A549 (cell line): ENCODE results near the gene CAVIN1. TPM values are rescaled to one million over a fixed set of nuclear protein-coding genes. Genes with fewer than 3 reads are reported as not detected.

Experiments used
- ATAC-seq, 2 experiments: fragments of 200-7000 bp in 1 of 2; fragments of >200 bp in 1 of 2; cut with Nextera tagmentation in 1 of 2; cut with Tn5 transposase in 1 of 2; 3 replicates each; pipeline versions ENCODE4 v1.8.0 to v1.9.1; 2018 to 2020; ENCODE audit warnings: mild to moderate bottlenecking in 1 of 2, moderate library complexity in 1 of 2
- CTCF ChIA-PET: fragments of 300-600 bp; sonication (Branson Sonifier 250); formaldehyde crosslinking; extraction: SDS; loops from one replicate; lab custom pipeline; 2021; ENCODE audit warnings: antibody characterized with exemption, inconsistent platforms; lab: Yijun Ruan, JAX
- POLR2A ChIA-PET: fragments of 350-600 bp; formaldehyde crosslinking; extraction: SDS; loops from one replicate; lab custom pipeline; 2021; ENCODE audit warnings: antibody characterized with exemption, inconsistent platforms; lab: Yijun Ruan, JAX
- DNase-seq, 2 experiments: peaks; one replicate each; pipeline versions ENCODE4 v3.0.0 to v3.0.0-alpha.2; 2011 to 2016; ENCODE audit warnings: low read depth in 1 of 2, low spot score in 1 of 2
- FAIRE-seq: peaks from 2 replicates; lab custom pipeline; 2011; peaks lifted over from hg19 to GRCh38; lab: Jason Lieb, UNC
- H3K27ac ChIP-seq, 2 experiments: fragments of >200 bp; sonication (Bioruptor Twin); formaldehyde crosslinking; 3 replicates each; pipeline ENCODE4 v1.5.1; 2016 to 2017
- H3K4me1 ChIP-seq: fragments of >200 bp; sonication (Bioruptor Twin); formaldehyde crosslinking; 3 replicates; pipeline ENCODE4 v1.6.1; 2016
- H3K4me2 ChIP-seq: fragments of >200 bp; sonication (Bioruptor Twin); formaldehyde crosslinking; 3 replicates; pipeline ENCODE4 v1.6.1; 2016
- H3K4me3 ChIP-seq: fragments of >200 bp; sonication (Bioruptor Twin); formaldehyde crosslinking; 3 replicates; pipeline ENCODE4 v1.5.1; 2016
- H3K9me3 ChIP-seq: fragments of >200 bp; sonication (Bioruptor Twin); formaldehyde crosslinking; 3 replicates; pipeline ENCODE4 v1.6.1; 2016
- CBX2 ChIP-seq: fragments of 200-600 bp; sonication (generic); IDR thresholded peaks from 2 replicates; pipeline ENCODE4 v1.6.1; 2016; ENCODE audit warnings: low read depth, mild to moderate bottlenecking, borderline replicate concordance
- CEBPB ChIP-seq, 2 experiments: fragments of >200 bp in 1 of 2; sonication (Bioruptor Twin) in 1 of 2; formaldehyde crosslinking in 1 of 2; IDR thresholded peaks; 2 replicates each; pipeline ENCODE4 v1.6.1; 2012 to 2016
- CHD4 ChIP-seq: fragments of 200-600 bp; sonication (generic); IDR thresholded peaks from 2 replicates; pipeline ENCODE4 v1.6.1; 2016; ENCODE audit warnings: antibody characterized with exemption, mild to moderate bottlenecking, borderline replicate concordance
- ESRRA ChIP-seq: fragments of 150-350 bp; IDR thresholded peaks from 2 replicates; pipeline ENCODE4 v1.6.1; 2014; ENCODE audit warnings: mild to moderate bottlenecking, low read length, borderline replicate concordance
- FOSL2 ChIP-seq, 2 experiments: fragments of 450-650 bp in 1 of 2; fragments of >200 bp in 1 of 2; sonication (Bioruptor Twin) in 1 of 2; formaldehyde crosslinking; IDR thresholded peaks; 2 replicates each; pipeline versions ENCODE4 v1.5.0 to v1.6.1; 2016 to 2020; ENCODE audit warnings: mild to moderate bottlenecking in 1 of 2, moderate library complexity in 1 of 2
- HOXB13 ChIP-seq: fragments of 250-450 bp; sonication (Bioruptor Pico); IDR thresholded peaks from 2 replicates; pipeline ENCODE4 v1.5.0; 2020; ENCODE audit warnings: low read depth, mild to moderate bottlenecking, moderate library complexity
- JUN ChIP-seq, 2 experiments: fragments of >200 bp; sonication (Bioruptor Twin); formaldehyde crosslinking; IDR thresholded peaks; 2 replicates in 1 of 2; 3 replicates in 1 of 2; pipeline ENCODE4 v1.6.1; 2016 to 2017
- KDM5A ChIP-seq: fragments of 200-600 bp; sonication (generic); IDR thresholded peaks from 2 replicates; pipeline ENCODE4 v1.6.1; 2016; ENCODE audit warnings: antibody characterized with exemption, mild to moderate bottlenecking
- NPAS2 ChIP-seq: fragments of 250-450 bp; sonication (Bioruptor Pico); IDR thresholded peaks from 2 replicates; pipeline ENCODE4 v1.8.0; 2022; ENCODE audit warnings: mild to moderate bottlenecking, moderate library complexity, borderline replicate concordance
- NR3C1 ChIP-seq: fragments of >200 bp; sonication (Bioruptor Twin); formaldehyde crosslinking; IDR thresholded peaks from 3 replicates; pipeline ENCODE4 v1.6.1; 2017
- PBX3 ChIP-seq: IDR thresholded peaks from 2 replicates; pipeline ENCODE4 v1.6.1; 2012
- PHF8 ChIP-seq: fragments of 200-600 bp; sonication (generic); IDR thresholded peaks from 2 replicates; pipeline ENCODE4 v1.6.1; 2016; ENCODE audit warnings: low read depth, mild to moderate bottlenecking, antibody characterized with exemption, moderate library complexity, borderline replicate concordance
- POLR2A ChIP-seq: IDR thresholded peaks from 2 replicates; pipeline ENCODE4 v1.6.1; 2012; ENCODE audit warnings: mild to moderate bottlenecking, low read length
- RAD21 ChIP-seq, 2 experiments: fragments of >200 bp in 1 of 2; sonication (Bioruptor Twin) in 1 of 2; formaldehyde crosslinking in 1 of 2; IDR thresholded peaks in 1 of 2; conservative IDR thresholded peaks in 1 of 2; 2 replicates in 1 of 2; 3 replicates in 1 of 2; pipeline ENCODE4 v1.6.1; 2012 to 2018; ENCODE audit warnings: inconsistent platforms in 1 of 2
- RARB ChIP-seq: fragments of 250-450 bp; sonication (Bioruptor Pico); IDR thresholded peaks from 2 replicates; pipeline ENCODE4 v1.8.0; 2021; ENCODE audit warnings: mild to moderate bottlenecking, moderate library complexity
- TP53 ChIP-seq: fragments of 250-450 bp; sonication (Bioruptor Pico); IDR thresholded peaks from 2 replicates; pipeline ENCODE4 v1.5.0; 2021; ENCODE audit warnings: mild to moderate bottlenecking, moderate library complexity
- ZFP36 ChIP-seq: fragments of 450-650 bp; IDR thresholded peaks from 2 replicates; pipeline ENCODE4 v1.6.1; 2014; ENCODE audit warnings: borderline replicate concordance; ENCODE audit not compliant: partially characterized antibody
- WGBS: methylation state at CpG from one replicate; pipeline ENCODE4 v1.1.6; 2017; ENCODE audit errors: missing lambda C conversion rate; 5-methylcytosine and 5-hydroxymethylcytosine counted together
- polyA plus RNA-seq, 4 experiments: library from polyadenylated mRNA; depleted of rRNA in 3 of 4; stranded (reverse); fragments of >200 nt; fragmentation: RNase III in 1 of 4; extraction: RNeasy Plus Mini Kit Qiagen cat#74134 plus additional on column Dnase treatment in 1 of 4; gene quantifications; 2 replicates in 3 of 4; 3 replicates in 1 of 4; pipeline ENCODE4 v1.2.3, GENCODE V29; 2011 to 2017
- TF ChIP-seq, protein P1 (sequence below): IDR thresholded peaks from 2 replicates; pipeline ENCODE4 v1.6.1; 2012
- TF ChIP-seq, protein P2 (sequence below): fragments of 250-450 bp; sonication (Bioruptor Pico); IDR thresholded peaks from 2 replicates; pipeline ENCODE4 v1.5.0; 2021; ENCODE audit warnings: mild to moderate bottlenecking, moderate library complexity, borderline replicate concordance
- TF ChIP-seq, protein P3 (sequence below): fragments of >200 bp; sonication (Bioruptor Twin); formaldehyde crosslinking; IDR thresholded peaks from 3 replicates; pipeline ENCODE4 v1.5.1; 2016
- TF ChIP-seq, protein P4 (sequence below): fragments of 200-600 bp; sonication (generic); IDR thresholded peaks from 2 replicates; pipeline ENCODE4 v1.6.1; 2016; ENCODE audit warnings: antibody characterized with exemption, mild to moderate bottlenecking, moderate library complexity

CAVIN1 gene
- polyA plus RNA-seq, 2 of the 4 experiments (the other 2 are of a cell fraction), result 101 to 371 TPM

DNA sequence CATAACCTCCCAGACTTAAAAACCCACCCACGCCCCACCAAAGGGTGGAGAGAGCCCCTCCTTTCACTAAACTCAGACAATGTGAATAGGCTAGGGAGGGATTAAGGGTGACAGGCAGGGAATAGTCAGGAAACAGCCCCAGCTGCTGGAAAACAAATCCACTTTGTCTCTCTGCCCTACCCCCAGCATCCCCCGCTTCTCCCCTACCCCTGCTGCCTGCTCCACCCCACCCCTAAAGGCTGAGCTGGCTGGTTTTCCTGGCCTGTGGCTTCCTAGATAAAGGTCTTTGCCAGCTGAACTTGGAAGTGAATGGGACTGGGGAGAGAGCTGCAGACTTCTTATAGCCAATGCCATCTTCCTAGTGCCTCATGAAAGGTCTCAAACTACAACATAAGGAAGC, 15.0 kb downstream of the CAVIN1 start:
- ChIA-PET CTCF (interaction anchor here (1.1 to 33.2 kb wide), 10 partner anchors 13 to 186 kb away, joined by 3 to 1360 read pairs (median 52); partner anchors contain the start of genes CAVIN1 and STAT3), POLR2A (interaction anchor here (0.7 to 1.8 kb wide), 5 partner anchors 15 to 1537 kb away, joined by 3 to 24 read pairs (median 3); partner anchors contain the start of genes CAVIN1, NAGLU and STAT3)
- no peaks in the 10 kb centered on the region for H3K9me3 ChIP-seq
- no peak for DNase-seq
- peak overlapping the region; percentile 41 for H3K4me2 ChIP-seq
- H3K27ac ChIP-seq, result peak overlapping the region; percentile 20 to 84
- no peak overlapping the region for H3K4me3 ChIP-seq
- no peak for ATAC-seq
- no peak for FAIRE-seq
- H3K4me1 ChIP-seq, result peaks cover 73% of the 10 kb centered on the region
- TF ChIP-seq KDM5A, result no peak
- TF ChIP-seq ESRRA, result no peak
- no peak for TF ChIP-seq RAD21 (conservative IDR thresholded peaks at IDR 0.05 in 1 of 2, IDR thresholded peaks at IDR 0.05 in 1 of 2)
- no peak for TF ChIP-seq PHF8
- no peak for TF ChIP-seq POLR2A
- TF ChIP-seq CBX2, result no peak
- no peak for TF ChIP-seq ZFP36
- TF ChIP-seq FOSL2 (IDR thresholded peaks at IDR 0.05), result no peak
- no peak for TF ChIP-seq FOSL2 (CRISPR knock-in tag; IDR thresholded peaks at IDR 0.05)
- 100% methylated on average over 2 of the region's 2 CpGs for WGBS

- Histone ChIP-seq H3K27ac (peak overlapping the region; percentile 20 to 84; a peak in 4 of 6 replicates), H3K4me2 (peak overlapping the region; percentile 41), H3K4me1 (peaks cover 80% of the 10 kb centered on the region), H3K4me3 (no peak overlapping the region), H3K9me3 (no peaks in the 10 kb centered on the region)
- FAIRE-seq (peak; percentile 98), ATAC-seq (peak; percentile 79 to 80), DNase-seq (peak; percentile 89 to 96)
- POLR2A ChIA-PET, result interaction anchor here (0.6 to 1.8 kb wide), 7 partner anchors 15 to 129 kb away, joined by 3 to 24 read pairs (median 4); partner anchors contain the start of genes CAVIN1, NAGLU and STAT3
- peak in 1 of 2 experiments; percentile 8; a peak in 1 of 5 replicates for TF ChIP-seq JUN (IDR thresholded peaks at IDR 0.05)
- no peak for TF ChIP-seq TP53 (CRISPR knock-in tag)
- TF ChIP-seq CEBPB (IDR thresholded peaks at IDR 0.05), result peak in 1 of 2 experiments; percentile 82; a peak in 2 of 4 replicates
- 25% methylated on average over 2 of the region's 2 CpGs for WGBS
- CTCF ChIA-PET, result interaction anchor here (0.9 to 33.2 kb wide), 25 partner anchors 13 to 212 kb away, joined by 3 to 1360 read pairs (median 10); partner anchors contain the start of genes CAVIN1 and STAT3
Measured at GRCh38 chr17:42407289-42407836, 15.7 kb downstream of the CAVIN1 start.

- H3K4me1 ChIP-seq, result peaks cover 80% of the 10 kb centered on the region
- ChIA-PET CTCF (interaction anchor here (0.7 to 33.2 kb wide), 54 partner anchors 8 to 439 kb away, joined by 3 to 1360 read pairs (median 4); partner anchors contain the start of genes CAVIN1, RAB5C and STAT3), POLR2A (interaction anchor here (0.6 to 1.9 kb wide), 8 partner anchors 16 to 129 kb away, joined by 3 to 24 read pairs (median 4); partner anchors contain the start of genes CAVIN1, NAGLU and STAT3)
- 71% methylated on average over 5 of the region's 5 CpGs for WGBS
- no peak for FAIRE-seq
- no peak for ATAC-seq
- H3K4me3 ChIP-seq, result no peak overlapping the region
- H3K4me2 ChIP-seq, result peak overlapping the region; percentile 41
- H3K9me3 ChIP-seq, result no peaks in the 10 kb centered on the region
- no peak for DNase-seq
- H3K27ac ChIP-seq, result peak overlapping the region; percentile 15 to 84; a peak in 3 of 6 replicates
- TF ChIP-seq PBX3 (no peak; the same call in 1 of the 2 replicates), RARB (CRISPR knock-in tag) (no peak), NPAS2 (CRISPR knock-in tag) (no peak), HOXB13 (no peak), NR3C1 (no peak), ZFP36 (no peak), CHD4 (no peak)
- TF ChIP-seq, protein P1, sequence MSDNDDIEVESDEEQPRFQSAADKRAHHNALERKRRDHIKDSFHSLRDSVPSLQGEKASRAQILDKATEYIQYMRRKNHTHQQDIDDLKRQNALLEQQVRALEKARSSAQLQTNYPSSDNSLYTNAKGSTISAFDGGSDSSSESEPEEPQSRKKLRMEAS, result no peak
- TF ChIP-seq, protein P2, sequence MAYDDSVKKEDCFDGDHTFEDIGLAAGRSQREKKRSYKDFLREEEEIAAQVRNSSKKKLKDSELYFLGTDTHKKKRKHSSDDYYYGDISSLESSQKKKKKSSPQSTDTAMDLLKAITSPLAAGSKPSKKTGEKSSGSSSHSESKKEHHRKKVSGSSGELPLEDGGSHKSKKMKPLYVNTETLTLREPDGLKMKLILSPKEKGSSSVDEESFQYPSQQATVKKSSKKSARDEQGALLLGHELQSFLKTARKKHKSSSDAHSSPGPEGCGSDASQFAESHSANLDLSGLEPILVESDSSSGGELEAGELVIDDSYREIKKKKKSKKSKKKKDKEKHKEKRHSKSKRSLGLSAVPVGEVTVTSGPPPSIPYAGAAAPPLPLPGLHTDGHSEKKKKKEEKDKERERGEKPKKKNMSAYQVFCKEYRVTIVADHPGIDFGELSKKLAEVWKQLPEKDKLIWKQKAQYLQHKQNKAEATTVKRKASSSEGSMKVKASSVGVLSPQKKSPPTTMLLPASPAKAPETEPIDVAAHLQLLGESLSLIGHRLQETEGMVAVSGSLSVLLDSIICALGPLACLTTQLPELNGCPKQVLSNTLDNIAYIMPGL (CRISPR knock-in tag), result no peak
- TF ChIP-seq, protein P3, sequence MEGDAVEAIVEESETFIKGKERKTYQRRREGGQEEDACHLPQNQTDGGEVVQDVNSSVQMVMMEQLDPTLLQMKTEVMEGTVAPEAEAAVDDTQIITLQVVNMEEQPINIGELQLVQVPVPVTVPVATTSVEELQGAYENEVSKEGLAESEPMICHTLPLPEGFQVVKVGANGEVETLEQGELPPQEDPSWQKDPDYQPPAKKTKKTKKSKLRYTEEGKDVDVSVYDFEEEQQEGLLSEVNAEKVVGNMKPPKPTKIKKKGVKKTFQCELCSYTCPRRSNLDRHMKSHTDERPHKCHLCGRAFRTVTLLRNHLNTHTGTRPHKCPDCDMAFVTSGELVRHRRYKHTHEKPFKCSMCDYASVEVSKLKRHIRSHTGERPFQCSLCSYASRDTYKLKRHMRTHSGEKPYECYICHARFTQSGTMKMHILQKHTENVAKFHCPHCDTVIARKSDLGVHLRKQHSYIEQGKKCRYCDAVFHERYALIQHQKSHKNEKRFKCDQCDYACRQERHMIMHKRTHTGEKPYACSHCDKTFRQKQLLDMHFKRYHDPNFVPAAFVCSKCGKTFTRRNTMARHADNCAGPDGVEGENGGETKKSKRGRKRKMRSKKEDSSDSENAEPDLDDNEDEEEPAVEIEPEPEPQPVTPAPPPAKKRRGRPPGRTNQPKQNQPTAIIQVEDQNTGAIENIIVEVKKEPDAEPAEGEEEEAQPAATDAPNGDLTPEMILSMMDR, result no peak
- TF ChIP-seq, protein P4, sequence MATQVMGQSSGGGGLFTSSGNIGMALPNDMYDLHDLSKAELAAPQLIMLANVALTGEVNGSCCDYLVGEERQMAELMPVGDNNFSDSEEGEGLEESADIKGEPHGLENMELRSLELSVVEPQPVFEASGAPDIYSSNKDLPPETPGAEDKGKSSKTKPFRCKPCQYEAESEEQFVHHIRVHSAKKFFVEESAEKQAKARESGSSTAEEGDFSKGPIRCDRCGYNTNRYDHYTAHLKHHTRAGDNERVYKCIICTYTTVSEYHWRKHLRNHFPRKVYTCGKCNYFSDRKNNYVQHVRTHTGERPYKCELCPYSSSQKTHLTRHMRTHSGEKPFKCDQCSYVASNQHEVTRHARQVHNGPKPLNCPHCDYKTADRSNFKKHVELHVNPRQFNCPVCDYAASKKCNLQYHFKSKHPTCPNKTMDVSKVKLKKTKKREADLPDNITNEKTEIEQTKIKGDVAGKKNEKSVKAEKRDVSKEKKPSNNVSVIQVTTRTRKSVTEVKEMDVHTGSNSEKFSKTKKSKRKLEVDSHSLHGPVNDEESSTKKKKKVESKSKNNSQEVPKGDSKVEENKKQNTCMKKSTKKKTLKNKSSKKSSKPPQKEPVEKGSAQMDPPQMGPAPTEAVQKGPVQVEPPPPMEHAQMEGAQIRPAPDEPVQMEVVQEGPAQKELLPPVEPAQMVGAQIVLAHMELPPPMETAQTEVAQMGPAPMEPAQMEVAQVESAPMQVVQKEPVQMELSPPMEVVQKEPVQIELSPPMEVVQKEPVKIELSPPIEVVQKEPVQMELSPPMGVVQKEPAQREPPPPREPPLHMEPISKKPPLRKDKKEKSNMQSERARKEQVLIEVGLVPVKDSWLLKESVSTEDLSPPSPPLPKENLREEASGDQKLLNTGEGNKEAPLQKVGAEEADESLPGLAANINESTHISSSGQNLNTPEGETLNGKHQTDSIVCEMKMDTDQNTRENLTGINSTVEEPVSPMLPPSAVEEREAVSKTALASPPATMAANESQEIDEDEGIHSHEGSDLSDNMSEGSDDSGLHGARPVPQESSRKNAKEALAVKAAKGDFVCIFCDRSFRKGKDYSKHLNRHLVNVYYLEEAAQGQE, result no peak
Measured at GRCh38 chr17:42406615-42407288, 16.3 kb downstream of the CAVIN1 start.
